Neural cell (in vitro differentiated cells): ENCODE measurements around the gene KPTN. TPM values are rescaled to one million over a fixed set of nuclear protein-coding genes. Genes with fewer than 3 reads are reported as not detected.

Source experiments
- H2AFZ ChIP-seq: fragments of 200-600, 300-800 bp; sonication (generic), shearing (Covaris generic); 2 replicates; pipeline ENCODE4 v1.6.0; 2014; ENCODE audit warnings: low read depth, mild to moderate bottlenecking, antibody characterized with exemption, low read length, moderate library complexity
- H3F3A ChIP-seq: fragments of 200-600 bp; shearing (Covaris generic); 2 replicates; pipeline ENCODE4 v1.6.1; 2016; ENCODE audit warnings: mild to moderate bottlenecking, moderate library complexity, mixed read lengths, antibody characterized with exemption, low read length; ENCODE audit not compliant: insufficient read depth, poor library complexity, severe bottlenecking
- H3K27ac ChIP-seq: fragments of 200-600, 300-800 bp; sonication (generic), shearing (Covaris generic); 2 replicates; pipeline ENCODE4 v1.5.1; 2014; ENCODE audit warnings: mild to moderate bottlenecking, low read length, moderate library complexity
- H3K27me3 ChIP-seq: fragments of 300-800, 200-600 bp; sonication (generic), shearing (Covaris generic); 2 replicates; pipeline ENCODE4 v1.6.0; 2014; ENCODE audit warnings: mild to moderate bottlenecking, low read depth, low read length, moderate library complexity; ENCODE audit not compliant: insufficient read depth
- H3K36me3 ChIP-seq: fragments of 300-800, 200-600 bp; sonication (generic), shearing (Covaris generic); 2 replicates; pipeline ENCODE4 v1.5.1; 2014; ENCODE audit warnings: mild to moderate bottlenecking, antibody characterized with exemption, low read length, moderate library complexity; ENCODE audit not compliant: insufficient read depth
- H3K4me2 ChIP-seq: fragments of 300-800, 200-600 bp; sonication (generic), shearing (Covaris generic); 2 replicates; pipeline ENCODE4 v1.6.0; 2014; ENCODE audit warnings: mild to moderate bottlenecking, low read length
- H3K4me3 ChIP-seq: fragments of 300-800, 200-600 bp; sonication (generic), shearing (Covaris generic); 2 replicates; pipeline ENCODE4 v1.5.1; 2014; ENCODE audit warnings: mild to moderate bottlenecking, low read length, moderate library complexity
- H3K79me2 ChIP-seq: fragments of 200-600 bp; shearing (Covaris generic); replicated peaks from 2 replicates; pipeline ENCODE4 v1.6.0; 2014; ENCODE audit warnings: mild to moderate bottlenecking, low read length, moderate library complexity; ENCODE audit not compliant: insufficient read depth
- H3K9ac ChIP-seq: fragments of 300-800, 200-600 bp; sonication (generic), shearing (Covaris generic); 2 replicates; pipeline ENCODE4 v1.6.1; 2016; ENCODE audit warnings: mild to moderate bottlenecking, low read length, mixed read lengths
- H3K9me2 ChIP-seq: fragments of 200-600 bp; shearing (Covaris generic); 2 replicates; pipeline ENCODE4 v1.6.1; 2016; ENCODE audit warnings: mild to moderate bottlenecking, low read length, mixed read lengths; ENCODE audit not compliant: insufficient read depth
- H3K9me3 ChIP-seq: fragments of 200-600, 300-800 bp; sonication (generic), shearing (Covaris generic); 2 replicates; pipeline ENCODE4 v1.6.1; 2016; ENCODE audit warnings: mild to moderate bottlenecking, mixed run types, low read length, moderate library complexity, mixed read lengths
- H4K20me1 ChIP-seq: fragments of 200-600 bp; shearing (Covaris generic); 2 replicates; pipeline ENCODE4 v1.6.1; 2016; ENCODE audit warnings: mild to moderate bottlenecking, mixed run types; ENCODE audit not compliant: insufficient read depth
- CTCF ChIP-seq: fragments of 450-650 bp; IDR thresholded peaks from 2 replicates; pipeline ENCODE4 v1.5.1; 2014; ENCODE audit warnings: antibody characterized with exemption, mild to moderate bottlenecking, moderate library complexity; ENCODE audit not compliant: poor library complexity, severe bottlenecking
- EP300 ChIP-seq: fragments of 450-650 bp; conservative IDR thresholded peaks from 2 replicates; pipeline ENCODE4 v1.6.1; 2014; ENCODE audit warnings: antibody characterized with exemption, mild to moderate bottlenecking, moderate library complexity; ENCODE audit not compliant: poor library complexity, severe bottlenecking
- EZH2 ChIP-seq: fragments of 200-600, 300-800 bp; shearing (Covaris generic), sonication (generic); IDR thresholded peaks from 2 replicates; pipeline ENCODE4 v1.6.1; 2014; ENCODE audit warnings: antibody characterized with exemption, low read length, borderline replicate concordance, mild to moderate bottlenecking; ENCODE audit not compliant: insufficient read depth, poor library complexity, severe bottlenecking
- MXI1 ChIP-seq: fragments of 450-650 bp; conservative IDR thresholded peaks from 2 replicates; pipeline ENCODE4 v1.6.1; 2014; ENCODE audit warnings: antibody characterized with exemption, mild to moderate bottlenecking; ENCODE audit not compliant: poor library complexity, severe bottlenecking
- POLR2AphosphoS5 ChIP-seq: IDR thresholded peaks from 2 replicates; pipeline ENCODE4 v1.6.1; 2012
- RAD21 ChIP-seq: fragments of 450-650 bp; conservative IDR thresholded peaks from 2 replicates; pipeline ENCODE4 v1.6.1; 2014; ENCODE audit warnings: antibody characterized with exemption, mild to moderate bottlenecking, moderate library complexity
- REST ChIP-seq: IDR thresholded peaks from 2 replicates; pipeline ENCODE4 v1.6.1; 2012; ENCODE audit warnings: borderline replicate concordance
- SMC3 ChIP-seq: fragments of 450-650 bp; conservative IDR thresholded peaks from 2 replicates; pipeline ENCODE4 v1.6.1; 2014; ENCODE audit warnings: antibody characterized with exemption, mild to moderate bottlenecking, moderate library complexity; ENCODE audit not compliant: poor library complexity
- TAF1 ChIP-seq: IDR thresholded peaks from 2 replicates; pipeline ENCODE4 v1.6.1; 2012; ENCODE audit warnings: low read depth
- polyA plus RNA-seq: library from polyadenylated mRNA; depleted of rRNA; stranded (reverse); fragments of >200 nt; gene quantifications from 2 replicates; pipeline ENCODE4 v1.2.3, GENCODE V29; 2014

The KPTN gene
- polyA plus RNA-seq, 1 donor from 2014 or later, result 23.8 TPM

GRCh38 chr19:47529018-47529742, 45.2 kb upstream of the KPTN start:
- no peaks in the 10 kb centered on the region for H3K9me2 ChIP-seq
- no peak overlapping the region for H3K9ac ChIP-seq
- H3K4me3 ChIP-seq, result no peak overlapping the region
- H3K9me3 ChIP-seq, result no peaks in the 10 kb centered on the region
- H3K36me3 ChIP-seq, result no peaks in the 10 kb centered on the region
- no peaks in the 10 kb centered on the region for H3F3A ChIP-seq
- no peaks in the 10 kb centered on the region for H4K20me1 ChIP-seq
- no peak for TF ChIP-seq MXI1
- TF ChIP-seq EZH2, result no peak
- TF ChIP-seq REST, result no peak
- no peak for TF ChIP-seq EP300
- no peak for TF ChIP-seq POLR2AphosphoS5
- TF ChIP-seq SMC3, result no peak
- no peak for TF ChIP-seq CTCF
- TF ChIP-seq TAF1, result no peak
- TF ChIP-seq RAD21, result no peak
- no peak overlapping the region for H3K4me2 ChIP-seq
- H3K27ac ChIP-seq, result no peak overlapping the region
- H3K27me3 ChIP-seq, result no peaks in the 10 kb centered on the region
- H3K79me2 ChIP-seq, result no peaks in the 10 kb centered on the region
- H2AFZ ChIP-seq, result no peak overlapping the region

GRCh38 chr19:47526798-47527197, 42.8 kb upstream of the KPTN start:
- H3K9ac ChIP-seq, result no peak overlapping the region
- TF ChIP-seq EZH2 (no peak), SMC3 (no peak), MXI1 (no peak), TAF1 (no peak), EP300 (no peak), CTCF (no peak), REST (no peak), POLR2AphosphoS5 (no peak), RAD21 (no peak)
- H3K27ac ChIP-seq, result no peak overlapping the region
- H3K9me2 ChIP-seq, result no peaks in the 10 kb centered on the region
- no peaks in the 10 kb centered on the region for H3F3A ChIP-seq
- H3K9me3 ChIP-seq, result no peaks in the 10 kb centered on the region
- no peaks in the 10 kb centered on the region for H3K36me3 ChIP-seq
- H2AFZ ChIP-seq, result no peak overlapping the region
- no peaks in the 10 kb centered on the region for H4K20me1 ChIP-seq
- H3K4me3 ChIP-seq, result no peak overlapping the region
- H3K27me3 ChIP-seq, result no peaks in the 10 kb centered on the region
- H3K79me2 ChIP-seq, result no peaks in the 10 kb centered on the region
- no peak overlapping the region for H3K4me2 ChIP-seq
